NCI-H2227 treated with DMSO at 0.1 percent for 48 hours (cell line): Measurements from ENCODE around the gene DDX49.
"Not testable (repeated sequence)": the region's sequence is repeated elsewhere in the genome, so short reads cannot be mapped to it uniquely, and the experiment has no call there.

Experiments
- DNase-seq: peaks from one replicate; lab custom pipeline; 2025; lab: John Stamatoyannopoulos, UW

DDX49 gene

GRCh38 chr19:18910801-18911436 lies 8.6 kb upstream of the DDX49 start:
- DNase-seq = no peak

- no peak for DNase-seq
Measured at GRCh38 chr19:18912933-18913332, 6.6 kb upstream of the DDX49 start.

- DNase-seq = no peak
Measured at GRCh38 chr19:18913466-18913865, 6.0 kb upstream of the DDX49 start.

- DNase-seq = no peak
Measured at GRCh38 chr19:18915639-18916038, 3.9 kb upstream of the DDX49 start.

- DNase-seq = not testable (repeated sequence)
Measured at GRCh38 chr19:18917593-18917992, 1.9 kb upstream of the DDX49 start.

GRCh38 chr19:18919900-18920214 lies 342 bp downstream of the DDX49 start:
- DNase-seq = no peak

GRCh38 chr19:18920400-18920799 lies 885 bp downstream of the DDX49 start:
- no peak for DNase-seq

GRCh38 chr19:18921593-18921992 lies 2.1 kb downstream of the DDX49 start:
- no peak for DNase-seq

GRCh38 chr19:18922228-18922985 lies 2.9 kb downstream of the DDX49 start:
- DNase-seq = no peak

- DNase-seq = no peak
Measured at GRCh38 chr19:18924684-18925213, 5.2 kb downstream of the DDX49 start.

- DNase-seq = no peak
Measured at GRCh38 chr19:18928018-18928805, 8.7 kb downstream of the DDX49 start.

GRCh38 chr19:18929311-18929710 lies 9.8 kb downstream of the DDX49 start:
- DNase-seq = no peak

- no peak for DNase-seq
Measured at GRCh38 chr19:18931316-18932162, 12.0 kb downstream of the DDX49 start.

GRCh38 chr19:18932216-18932841 lies 12.8 kb downstream of the DDX49 start:
- no peak for DNase-seq

GRCh38 chr19:18933297-18933696 lies 13.8 kb downstream of the DDX49 start:
- DNase-seq = no peak

- no peak for DNase-seq
Measured at GRCh38 chr19:18939163-18939562, 19.6 kb downstream of the DDX49 start.

- DNase-seq = no peak
Measured at GRCh38 chr19:18939922-18940768, 20.6 kb downstream of the DDX49 start.

- DNase-seq = no peak
Measured at GRCh38 chr19:18940769-18941627, 21.5 kb downstream of the DDX49 start, which contains the start of gene HOMER3. TSS of gene HOMER3 (minus strand) at chr19:18941217. CDS start at chr19:18938982, 2,235 bp downstream.

- DNase-seq = no peak
Measured at GRCh38 chr19:18941628-18942354, 22.3 kb downstream of the DDX49 start.
